HL-60 (cell line): ENCODE measurements around the gene KIF22.

ENCODE experiments used
- DNase-seq, 2 experiments: peaks; one replicate each; pipeline ENCODE4 v3.0.0-alpha.2; 2010 to 2020; ENCODE audit warnings: low read depth in 1 of 2, low spot score in 1 of 2
- H3K27ac ChIP-seq: fragments of 250-450 bp; sonication (Bioruptor Pico); replicated peaks from 2 replicates; pipeline ENCODE4 v1.5.1; 2020; ENCODE audit warnings: mild to moderate bottlenecking, moderate library complexity
- H3K27me3 ChIP-seq: fragments of 250-450 bp; sonication (Bioruptor Pico); 2 replicates; pipeline ENCODE4 v1.5.1; 2021; ENCODE audit warnings: mild to moderate bottlenecking, moderate library complexity; ENCODE audit not compliant: insufficient read depth, poor library complexity, severe bottlenecking
- H3K4me3 ChIP-seq: replicated peaks from 2 replicates; pipeline ENCODE4 v1.5.1; 2011; ENCODE audit warnings: mild to moderate bottlenecking, control low read depth, low read length; ENCODE audit not compliant: insufficient read depth
- CTCF ChIP-seq: IDR thresholded peaks from one replicate; pipeline ENCODE4 v1.5.1; 2011; ENCODE audit warnings: low read length, control low read depth, inconsistent platforms; ENCODE audit not compliant: insufficient read depth
- GABPA ChIP-seq: IDR thresholded peaks from 2 replicates; pipeline ENCODE4 v1.6.1; 2012; ENCODE audit warnings: low read depth
- POLR2AphosphoS5 ChIP-seq: IDR thresholded peaks from 2 replicates; pipeline ENCODE4 v1.6.1; 2012; ENCODE audit warnings: low read depth
- REST ChIP-seq: IDR thresholded peaks from 2 replicates; pipeline ENCODE4 v1.6.1; 2012; ENCODE audit warnings: low read depth; ENCODE audit not compliant: insufficient replicate concordance
- SPI1 ChIP-seq: IDR thresholded peaks from 2 replicates; pipeline ENCODE4 v1.6.1; 2012; ENCODE audit warnings: low read depth, mild to moderate bottlenecking, borderline replicate concordance

The KIF22 gene

GRCh38 chr16:29806099-29806579, 15.6 kb downstream of the KIF22 start, which contains the start of gene MAZ:
MAZ (plus strand) TSS chr16:29806529; CDS start chr16:29806702, 173 bp downstream.
- DNase-seq: no peak

GRCh38 chr16:29806641-29807425, 16.3 kb downstream of the KIF22 start:
- peak overlapping the region; percentile 96 for H3K27ac ChIP-seq
- TF ChIP-seq CTCF (no peak), POLR2AphosphoS5 (peak; percentile 72; the same call in 1 of the 2 replicates), GABPA (no peak)
- peak overlapping the region; percentile 56 for H3K4me3 ChIP-seq
- no peaks in the 10 kb centered on the region for H3K27me3 ChIP-seq
- DNase-seq: peak; percentile 69 to 79

More at GRCh38 chr16:29806099-29806579, 15.6 kb downstream of the KIF22 start, which contains the start of gene MAZ:
- Histone ChIP-seq H3K4me3 (peak within 1 kb of the TSS; percentile 56), H3K27ac (peak within 1 kb of the TSS; percentile 99), H3K27me3 (no peaks in the 10 kb centered on the region)
- TF ChIP-seq POLR2AphosphoS5 (no peak), CTCF (no peak), GABPA (no peak), REST (no peak), SPI1 (no peak)

GRCh38 chr16:29807426-29808218, 17.1 kb downstream of the KIF22 start:
- DNase-seq: peak; percentile 81 to 95
- Histone ChIP-seq H3K27me3 (no peaks in the 10 kb centered on the region), H3K27ac (peak overlapping the region; percentile 90), H3K4me3 (peak overlapping the region; percentile 56)
- no peak for TF ChIP-seq GABPA
- peak; percentile 47; the same call in 1 of the 2 replicates for TF ChIP-seq SPI1
- peak; percentile 94 for TF ChIP-seq POLR2AphosphoS5

GRCh38 chr16:29808219-29808900, 17.8 kb downstream of the KIF22 start:
- peak; percentile 53 to 63 for DNase-seq
- Histone ChIP-seq H3K4me3 (peak overlapping the region; percentile 56), H3K27me3 (no peaks in the 10 kb centered on the region), H3K27ac (peak overlapping the region; percentile 90)
- TF ChIP-seq POLR2AphosphoS5 (peak; percentile 44; the same call in 1 of the 2 replicates), GABPA (no peak)
